ENCODE measurements around the gene TMC5.

DNA sequence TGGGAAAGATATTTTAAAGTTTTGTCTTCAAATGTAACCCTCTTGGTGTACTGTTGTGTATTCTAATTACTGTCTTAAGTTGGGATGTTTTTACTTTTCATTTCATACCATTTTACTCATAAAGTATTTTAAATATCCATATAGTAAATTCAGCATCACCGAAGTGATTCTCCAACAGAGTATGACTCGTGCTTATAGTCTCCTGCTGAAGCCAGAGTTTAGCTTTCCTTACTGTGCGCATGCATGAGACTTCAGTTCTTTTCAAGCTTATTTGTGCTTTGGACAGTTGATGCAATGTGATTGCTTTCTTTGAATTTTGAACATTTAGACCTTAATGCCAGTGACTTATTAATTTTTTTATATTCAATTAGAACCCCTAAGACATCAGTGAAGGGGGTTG is 130.5 kb downstream of the TMC5 start:
- TF ChIP-seq, protein P1, sequence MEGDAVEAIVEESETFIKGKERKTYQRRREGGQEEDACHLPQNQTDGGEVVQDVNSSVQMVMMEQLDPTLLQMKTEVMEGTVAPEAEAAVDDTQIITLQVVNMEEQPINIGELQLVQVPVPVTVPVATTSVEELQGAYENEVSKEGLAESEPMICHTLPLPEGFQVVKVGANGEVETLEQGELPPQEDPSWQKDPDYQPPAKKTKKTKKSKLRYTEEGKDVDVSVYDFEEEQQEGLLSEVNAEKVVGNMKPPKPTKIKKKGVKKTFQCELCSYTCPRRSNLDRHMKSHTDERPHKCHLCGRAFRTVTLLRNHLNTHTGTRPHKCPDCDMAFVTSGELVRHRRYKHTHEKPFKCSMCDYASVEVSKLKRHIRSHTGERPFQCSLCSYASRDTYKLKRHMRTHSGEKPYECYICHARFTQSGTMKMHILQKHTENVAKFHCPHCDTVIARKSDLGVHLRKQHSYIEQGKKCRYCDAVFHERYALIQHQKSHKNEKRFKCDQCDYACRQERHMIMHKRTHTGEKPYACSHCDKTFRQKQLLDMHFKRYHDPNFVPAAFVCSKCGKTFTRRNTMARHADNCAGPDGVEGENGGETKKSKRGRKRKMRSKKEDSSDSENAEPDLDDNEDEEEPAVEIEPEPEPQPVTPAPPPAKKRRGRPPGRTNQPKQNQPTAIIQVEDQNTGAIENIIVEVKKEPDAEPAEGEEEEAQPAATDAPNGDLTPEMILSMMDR (IDR thresholded peaks at IDR 0.05; ENCODE audit: insufficient read depth, low read length, poor library complexity, severe bottlenecking), result no peak
- TF ChIP-seq EZH2phosphoT487 (conservative IDR thresholded peaks at IDR 0.05; ENCODE audit: low read length), result no peak

All from SU-DHL-6 (cell line).